Measurements from ENCODE around the gene SRP68.
"Not testable (repeated sequence)": the region's sequence is repeated elsewhere in the genome, so short reads cannot be mapped to it uniquely, and the experiment has no call there.

Gene SRP68

DNA sequence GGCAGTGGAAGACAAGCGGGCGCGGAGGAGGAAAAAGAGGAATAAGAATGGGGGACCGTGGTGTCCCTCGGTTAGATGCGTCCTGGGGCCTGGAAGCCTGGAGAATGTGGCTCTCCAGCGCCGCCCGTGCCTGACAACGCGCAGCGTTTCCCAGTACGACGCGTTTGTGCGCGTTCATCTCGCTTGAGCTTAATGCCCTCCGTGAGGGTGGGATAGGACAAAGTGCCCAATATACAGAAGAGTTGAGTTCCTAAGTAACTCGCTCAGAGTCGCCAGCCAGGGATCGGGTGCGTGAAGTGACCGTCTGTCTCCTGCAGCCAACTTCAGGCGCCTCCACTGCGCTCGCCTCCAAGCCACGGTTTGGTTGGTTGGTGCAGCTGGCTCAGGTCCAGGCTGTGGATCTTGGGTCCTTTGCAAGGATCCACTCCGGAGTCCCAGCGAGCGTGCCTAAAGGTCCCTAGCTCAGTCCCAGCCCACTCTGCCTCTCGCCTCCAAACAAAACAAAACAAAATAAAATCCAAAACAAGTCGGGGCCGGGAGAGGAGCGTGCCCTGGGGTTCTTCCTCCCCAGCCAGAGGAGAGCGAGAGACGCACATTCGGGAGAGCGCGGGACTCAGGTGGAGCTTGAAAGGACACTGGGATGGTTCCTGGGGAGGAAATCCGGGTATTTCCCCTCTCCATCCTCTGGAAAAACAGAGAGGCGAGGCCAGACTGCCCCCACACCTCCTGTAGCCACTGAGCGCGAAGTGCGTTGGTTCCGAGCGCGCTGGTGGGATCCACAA is 3.2 kb upstream of the SRP68 start:
- DNase-seq = no peak
- no peak overlapping the region for H3K27ac ChIP-seq
- TF ChIP-seq, protein P1, sequence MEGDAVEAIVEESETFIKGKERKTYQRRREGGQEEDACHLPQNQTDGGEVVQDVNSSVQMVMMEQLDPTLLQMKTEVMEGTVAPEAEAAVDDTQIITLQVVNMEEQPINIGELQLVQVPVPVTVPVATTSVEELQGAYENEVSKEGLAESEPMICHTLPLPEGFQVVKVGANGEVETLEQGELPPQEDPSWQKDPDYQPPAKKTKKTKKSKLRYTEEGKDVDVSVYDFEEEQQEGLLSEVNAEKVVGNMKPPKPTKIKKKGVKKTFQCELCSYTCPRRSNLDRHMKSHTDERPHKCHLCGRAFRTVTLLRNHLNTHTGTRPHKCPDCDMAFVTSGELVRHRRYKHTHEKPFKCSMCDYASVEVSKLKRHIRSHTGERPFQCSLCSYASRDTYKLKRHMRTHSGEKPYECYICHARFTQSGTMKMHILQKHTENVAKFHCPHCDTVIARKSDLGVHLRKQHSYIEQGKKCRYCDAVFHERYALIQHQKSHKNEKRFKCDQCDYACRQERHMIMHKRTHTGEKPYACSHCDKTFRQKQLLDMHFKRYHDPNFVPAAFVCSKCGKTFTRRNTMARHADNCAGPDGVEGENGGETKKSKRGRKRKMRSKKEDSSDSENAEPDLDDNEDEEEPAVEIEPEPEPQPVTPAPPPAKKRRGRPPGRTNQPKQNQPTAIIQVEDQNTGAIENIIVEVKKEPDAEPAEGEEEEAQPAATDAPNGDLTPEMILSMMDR (IDR thresholded peaks at IDR 0.05; ENCODE audit: low read depth, low read length, missing control alignments) = no peak
- no peak overlapping the region for H3K4me3 ChIP-seq (ENCODE audit: low read depth, low read length)
- in situ Hi-C loops (cut with HindIII; ENCODE audit: low pct_ligation_motif_present, low sequenced_read_pairs) = no loop called here
- H3K27me3 ChIP-seq (replicated peaks) = peaks cover 64% of the 10 kb centered on the region
- H3K36me3 ChIP-seq (replicated peaks) = no peaks in the 10 kb centered on the region

DNA sequence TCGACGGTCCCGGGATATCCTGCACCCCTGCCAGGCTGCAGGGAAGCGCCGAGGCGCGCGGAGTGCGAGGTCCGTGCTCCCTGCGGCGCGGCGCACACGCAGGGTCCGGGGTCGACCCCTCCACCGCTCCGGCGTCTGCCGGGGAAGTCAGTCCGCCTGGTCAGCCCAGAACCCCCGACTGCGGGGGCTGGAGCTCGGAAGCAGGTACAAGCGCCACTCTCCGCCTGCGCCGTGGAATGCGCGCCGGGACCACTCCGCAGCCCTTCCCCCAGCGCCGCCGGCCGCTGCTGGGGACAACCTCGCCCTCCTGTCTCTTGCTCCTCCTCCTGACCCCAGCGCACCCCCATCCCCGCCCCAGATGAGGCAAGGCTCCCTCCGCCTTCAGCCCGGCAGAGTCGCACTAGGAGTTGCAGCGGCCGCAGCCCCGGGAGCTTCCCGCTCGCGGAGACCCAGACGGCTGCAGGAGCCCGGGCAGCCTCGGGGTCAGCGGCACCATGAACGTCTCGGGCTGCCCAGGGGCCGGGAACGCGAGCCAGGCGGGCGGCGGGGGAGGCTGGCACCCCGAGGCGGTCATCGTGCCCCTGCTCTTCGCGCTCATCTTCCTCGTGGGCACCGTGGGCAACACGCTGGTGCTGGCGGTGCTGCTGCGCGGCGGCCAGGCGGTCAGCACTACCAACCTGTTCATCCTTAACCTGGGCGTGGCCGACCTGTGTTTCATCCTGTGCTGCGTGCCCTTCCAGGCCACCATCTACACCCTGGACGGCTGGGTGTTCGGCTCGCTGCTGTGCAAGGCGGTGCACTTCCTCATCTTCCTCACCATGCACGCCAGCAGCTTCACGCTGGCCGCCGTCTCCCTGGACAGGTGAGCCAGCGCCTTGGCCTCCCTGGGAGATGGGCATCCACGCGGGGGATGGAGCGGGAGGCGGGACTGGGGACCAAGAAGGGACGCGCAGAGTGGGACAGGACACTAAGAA is 2.4 kb upstream of the SRP68 start, which contains the start of gene GALR2:
GALR2 (plus strand) TSS at position 392 of the 974 bp plus-strand sequence; CDS start at position 495, 103 bp downstream.
- DNase-seq = no peak
- H3K27ac ChIP-seq = no peak within 1 kb of the TSS
- H3K27me3 ChIP-seq (replicated peaks) = peaks cover 58% of the 10 kb centered on the region
- no peak within 1 kb of the TSS for H3K4me3 ChIP-seq (ENCODE audit: low read depth, low read length)
- TF ChIP-seq, protein P1 (IDR thresholded peaks at IDR 0.05; ENCODE audit: low read depth, low read length, missing control alignments) = no peak
- in situ Hi-C loops (cut with HindIII; ENCODE audit: low pct_ligation_motif_present, low sequenced_read_pairs) = no loop called here
- H3K36me3 ChIP-seq (replicated peaks) = no peaks in the 10 kb centered on the region

DNA sequence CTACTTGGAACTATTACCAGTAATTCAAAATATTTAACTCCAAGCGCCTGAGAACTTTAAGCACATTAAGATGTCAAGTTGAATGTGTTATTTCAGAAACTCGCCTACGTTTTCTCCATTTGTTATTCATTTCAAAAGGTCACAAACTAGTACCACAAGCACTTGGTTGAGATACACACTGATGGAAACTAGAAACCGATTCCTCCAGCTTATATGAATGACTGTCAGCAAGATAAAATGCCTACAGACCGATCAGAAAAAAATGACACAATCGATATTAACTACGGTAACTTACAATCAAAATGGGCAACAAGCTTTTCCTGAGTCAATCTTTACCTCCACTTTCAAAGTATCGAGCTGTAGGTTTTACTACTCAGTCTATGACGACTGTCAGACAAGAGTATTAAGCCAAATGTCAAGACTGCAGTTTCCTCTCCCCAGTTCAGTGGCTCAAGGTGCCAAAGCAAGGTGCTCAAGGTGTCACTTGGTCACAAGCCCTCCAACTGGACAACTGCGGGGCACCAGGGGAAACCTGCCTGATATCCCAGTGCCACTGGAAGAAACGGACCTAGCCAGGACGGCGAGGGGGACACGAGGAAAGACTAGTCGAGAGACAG is 678 bp downstream of the SRP68 start:
- Histone ChIP-seq H3K27ac (peak overlapping the region; percentile 78), H3K36me3 (replicated peaks) (peaks cover 14% of the 10 kb centered on the region), H3K4me3 (ENCODE audit: low read depth, low read length) (peak overlapping the region; percentile 96), H3K27me3 (replicated peaks) (peaks cover 31% of the 10 kb centered on the region)
- in situ Hi-C loops (cut with HindIII; ENCODE audit: low pct_ligation_motif_present, low sequenced_read_pairs) = no loop called here
- TF ChIP-seq, protein P1 (IDR thresholded peaks at IDR 0.05; ENCODE audit: low read depth, low read length, missing control alignments) = no peak
- no peak for DNase-seq

DNA sequence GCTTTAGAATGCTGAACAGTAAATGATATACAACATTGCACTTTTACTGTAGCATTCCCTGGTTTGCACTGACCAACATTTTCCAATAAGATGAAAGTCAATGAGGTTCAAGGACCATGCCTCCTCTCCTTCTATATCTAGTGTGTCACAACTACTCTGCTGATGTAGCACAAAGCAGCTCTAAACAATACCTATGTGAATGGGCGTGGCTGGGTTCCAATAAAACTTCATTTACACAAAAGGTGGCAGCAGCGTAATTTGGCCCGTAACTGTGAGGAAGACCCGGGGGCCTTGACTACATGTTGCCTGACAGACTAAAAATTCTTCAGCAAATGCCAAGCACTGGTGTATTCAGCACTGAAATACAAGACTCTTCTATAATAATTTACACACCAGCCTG is 6.5 kb downstream of the SRP68 start:
- no peak for DNase-seq
- TF ChIP-seq, protein P1 (IDR thresholded peaks at IDR 0.05; ENCODE audit: low read depth, low read length, missing control alignments) = no peak
- Histone ChIP-seq H3K27ac (no peak overlapping the region), H3K36me3 (replicated peaks) (peaks cover 55% of the 10 kb centered on the region), H3K4me3 (ENCODE audit: low read depth, low read length) (no peak overlapping the region), H3K27me3 (replicated peaks) (no peaks in the 10 kb centered on the region)
- in situ Hi-C loops (cut with HindIII; ENCODE audit: low pct_ligation_motif_present, low sequenced_read_pairs) = no loop called here

DNA sequence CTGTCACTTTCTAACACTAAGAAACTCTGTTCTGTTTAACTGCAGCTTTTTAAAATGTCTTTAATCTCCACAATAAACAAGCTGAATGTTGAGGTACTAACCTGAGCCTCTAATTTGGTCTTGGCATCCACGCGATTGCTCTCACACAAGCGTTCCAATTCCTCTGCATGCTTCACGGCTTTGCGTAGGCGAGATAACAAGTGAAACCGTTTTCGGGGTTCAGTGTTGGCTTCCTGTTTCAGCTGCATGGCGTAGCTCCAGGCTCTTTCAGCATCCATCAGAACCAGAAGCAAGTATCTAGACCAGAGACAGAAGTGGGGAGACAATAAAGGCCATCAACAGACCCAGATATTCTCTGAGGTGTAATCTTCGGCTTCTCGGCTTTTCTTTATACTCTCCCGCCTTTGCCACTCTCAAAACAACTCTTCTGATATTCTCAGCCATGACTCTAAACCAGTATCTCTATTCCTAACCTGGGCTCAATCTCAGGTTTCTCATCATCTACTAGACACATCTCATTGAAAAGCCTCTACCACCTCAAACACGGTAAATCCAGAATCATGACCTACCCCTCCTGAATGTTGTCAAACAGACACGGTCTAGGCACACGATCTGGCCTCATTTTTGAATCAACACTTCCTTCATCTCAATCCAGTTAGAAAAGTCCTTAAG is 8.3 kb downstream of the SRP68 start:
- no peak overlapping the region for H3K27ac ChIP-seq
- TF ChIP-seq, protein P1 (IDR thresholded peaks at IDR 0.05; ENCODE audit: low read depth, low read length, missing control alignments) = no peak
- H3K4me3 ChIP-seq (ENCODE audit: low read depth, low read length) = no peak overlapping the region
- no peak for DNase-seq
- in situ Hi-C loops (cut with HindIII; ENCODE audit: low pct_ligation_motif_present, low sequenced_read_pairs) = no loop called here
- peaks cover 69% of the 10 kb centered on the region for H3K36me3 ChIP-seq (replicated peaks)
- no peaks in the 10 kb centered on the region for H3K27me3 ChIP-seq (replicated peaks)

DNA sequence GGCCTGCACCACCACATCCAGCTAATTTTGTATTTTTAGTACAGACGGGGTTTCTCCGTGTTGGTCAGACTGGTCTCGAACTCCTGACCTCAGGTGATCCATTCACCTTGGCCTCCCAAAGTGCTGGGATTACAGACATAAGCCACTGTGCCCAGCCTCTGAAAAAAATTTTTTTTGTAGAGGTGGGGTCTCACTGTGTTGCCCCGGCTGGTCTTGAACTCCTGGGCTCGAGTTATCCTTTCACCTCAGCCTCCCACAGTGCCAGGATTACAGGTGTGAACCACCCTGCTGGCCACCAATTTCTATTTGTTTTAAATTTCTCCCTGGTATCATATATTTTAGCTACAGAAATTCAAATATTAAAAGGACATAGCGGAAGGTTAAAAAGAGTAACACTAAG is 14.1 kb downstream of the SRP68 start:
- in situ Hi-C loops (cut with HindIII; ENCODE audit: low pct_ligation_motif_present, low sequenced_read_pairs); H3K27me3 ChIP-seq (replicated peaks); DNase-seq; H3K4me3 ChIP-seq (ENCODE audit: low read depth, low read length); H3K27ac ChIP-seq: not testable (repeated sequence)
- peaks cover 75% of the 10 kb centered on the region for H3K36me3 ChIP-seq (replicated peaks)

All from brain microvascular endothelial cell (primary cell).